HG02870 (cell line): Measurements from ENCODE around the gene EXOSC9.
"Not testable (repeated sequence)": the region's sequence is repeated elsewhere in the genome, so short reads cannot be mapped to it uniquely, and the experiment has no call there.

ENCODE experiments used
- ATAC-seq: cut with Tn5 transposase; IDR thresholded peaks from one replicate; pipeline ENCODE4 v1.9.1; 2021; ENCODE audit warnings: mild to moderate bottlenecking, moderate library complexity; ENCODE audit not compliant: unreplicated experiment

The EXOSC9 gene, protein sequence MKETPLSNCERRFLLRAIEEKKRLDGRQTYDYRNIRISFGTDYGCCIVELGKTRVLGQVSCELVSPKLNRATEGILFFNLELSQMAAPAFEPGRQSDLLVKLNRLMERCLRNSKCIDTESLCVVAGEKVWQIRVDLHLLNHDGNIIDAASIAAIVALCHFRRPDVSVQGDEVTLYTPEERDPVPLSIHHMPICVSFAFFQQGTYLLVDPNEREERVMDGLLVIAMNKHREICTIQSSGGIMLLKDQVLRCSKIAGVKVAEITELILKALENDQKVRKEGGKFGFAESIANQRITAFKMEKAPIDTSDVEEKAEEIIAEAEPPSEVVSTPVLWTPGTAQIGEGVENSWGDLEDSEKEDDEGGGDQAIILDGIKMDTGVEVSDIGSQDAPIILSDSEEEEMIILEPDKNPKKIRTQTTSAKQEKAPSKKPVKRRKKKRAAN

DNA sequence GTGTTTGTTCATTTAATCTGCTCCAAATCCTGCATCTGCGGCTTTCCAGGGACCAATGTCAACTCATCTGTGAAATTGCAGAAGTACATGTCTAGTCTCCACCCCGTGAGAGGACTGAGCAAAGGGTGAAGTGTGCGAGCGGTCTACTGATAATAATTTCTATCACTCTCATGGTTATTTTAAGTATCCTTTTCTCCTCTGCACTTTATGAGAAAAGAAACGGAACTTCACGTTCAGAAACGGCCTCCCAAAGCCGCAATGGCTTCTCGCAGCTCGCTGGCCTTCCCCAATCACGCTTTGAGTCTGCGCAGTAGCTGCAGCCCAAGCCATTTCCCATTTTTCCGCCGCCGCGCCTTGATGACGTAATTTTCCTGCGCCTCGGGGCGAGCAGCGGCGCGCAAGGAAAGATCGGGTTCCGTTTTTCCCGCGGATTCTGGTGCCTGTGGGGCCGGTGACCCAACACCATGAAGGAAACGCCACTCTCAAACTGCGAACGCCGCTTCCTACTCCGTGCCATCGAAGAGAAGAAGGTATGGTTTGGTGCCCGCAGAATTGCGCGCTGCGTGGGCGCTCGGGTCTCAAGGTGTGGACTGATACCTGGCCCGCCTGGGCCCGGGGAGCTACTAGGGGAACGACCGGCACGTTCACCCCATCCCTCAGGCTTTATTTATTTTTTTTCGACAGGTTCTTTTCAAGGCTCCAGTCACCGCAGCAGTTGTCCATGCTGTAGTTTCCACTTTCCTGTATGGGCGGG lies at the start of gene EXOSC9:
Gene EXOSC9 (plus strand): TSS at position 363 of the 754 bp plus-strand sequence. CDS start 102 bp downstream, at position 465.
- peak; percentile 90 for ATAC-seq

DNA sequence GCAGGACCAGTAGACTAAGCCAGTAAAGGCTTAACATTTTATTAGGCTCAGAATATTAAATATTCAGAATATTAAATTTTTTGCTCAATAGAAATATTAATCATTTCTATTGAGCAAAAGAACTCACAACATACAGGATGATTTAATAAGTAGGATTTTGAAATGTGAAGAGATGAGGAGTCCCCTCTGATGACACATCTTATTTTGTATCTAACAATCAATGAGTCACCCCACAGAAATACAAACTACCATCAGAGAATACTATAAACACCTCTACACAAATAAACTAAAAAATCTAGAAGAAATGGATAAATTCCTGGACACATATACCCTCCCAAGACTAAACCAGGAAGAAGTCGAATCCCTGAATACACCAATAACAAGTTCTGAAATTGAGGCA lies 49.0 kb upstream of the EXOSC9 start:
- ATAC-seq = not testable (repeated sequence)

- ATAC-seq = no peak
Observed at GRCh38 chr4:121758925-121759568, 42.1 kb upstream of the EXOSC9 start.

DNA sequence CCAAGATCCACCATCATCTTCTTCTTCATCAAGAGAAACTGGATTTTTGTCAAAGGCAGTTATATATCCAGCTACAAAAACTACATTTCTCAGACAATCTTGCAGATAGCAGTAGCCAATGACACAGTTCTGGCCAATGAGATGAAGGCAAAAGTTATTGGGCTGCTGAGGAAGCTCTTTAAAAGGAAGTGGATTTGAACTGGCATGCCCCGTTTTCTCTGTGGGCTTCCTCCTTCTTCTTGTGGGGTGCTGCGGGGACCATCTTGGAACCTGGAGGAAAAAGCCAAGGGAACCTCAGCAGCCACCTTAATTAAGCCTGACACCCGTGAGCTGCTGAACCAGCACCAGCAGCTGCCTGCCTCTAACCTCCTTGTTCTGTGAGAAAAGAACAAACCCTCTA lies 40.9 kb upstream of the EXOSC9 start:
- no peak for ATAC-seq

DNA sequence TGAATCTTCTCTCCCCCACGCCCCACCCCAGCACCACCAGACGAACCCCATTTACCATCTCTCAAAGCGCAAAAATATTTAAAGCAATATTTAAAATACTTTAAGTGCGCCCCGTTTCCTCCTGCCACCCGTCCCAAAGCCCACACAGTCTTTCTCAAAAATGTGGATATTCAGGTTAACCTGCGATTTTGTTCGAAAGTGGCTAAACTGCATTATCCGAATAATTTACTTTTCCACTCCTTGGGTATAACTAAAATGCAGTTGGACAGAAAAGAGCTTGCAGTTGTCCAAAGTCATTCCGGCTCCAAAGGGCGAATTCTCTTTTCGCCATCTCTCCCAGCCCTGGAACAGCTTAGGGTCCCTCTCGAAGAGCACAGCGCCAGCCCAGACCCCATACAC lies 36.8 kb upstream of the EXOSC9 start:
- no peak for ATAC-seq

DNA sequence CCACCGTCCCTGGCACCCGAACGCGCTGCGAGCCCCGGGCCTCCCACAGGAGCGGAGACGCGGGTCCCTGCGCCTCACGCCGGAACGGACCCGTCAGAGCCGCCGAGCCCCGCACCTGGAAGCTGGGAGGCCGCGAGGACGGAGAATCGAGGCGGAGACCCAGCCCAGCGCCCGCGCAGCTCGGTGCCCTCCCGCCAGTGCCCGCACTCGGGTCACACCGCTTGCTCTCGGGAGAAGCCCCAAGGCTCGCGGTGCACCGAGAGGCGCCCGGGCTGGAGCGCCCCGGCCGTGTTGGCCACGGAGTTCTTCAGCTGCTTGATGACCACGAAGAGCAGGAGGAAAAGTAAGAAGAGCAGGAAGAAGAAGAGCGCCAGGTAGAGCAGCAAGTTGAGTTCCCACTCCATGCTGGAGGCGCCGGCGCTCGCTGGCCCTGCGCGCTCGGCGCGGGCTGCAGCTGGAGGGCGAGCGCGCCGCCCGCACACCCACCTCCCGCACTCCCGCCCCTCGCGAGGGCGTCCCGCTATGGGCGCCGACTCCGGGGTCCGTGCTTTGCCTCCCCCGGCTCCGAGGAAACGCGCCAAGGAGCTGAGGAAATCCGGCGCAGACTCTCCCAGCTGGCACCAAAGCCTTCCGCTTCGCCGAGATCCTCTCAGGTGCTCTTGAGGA lies 36.3 kb upstream of the EXOSC9 start, which contains the start of gene SMIM43:
Gene SMIM43 (minus strand): TSS at position 463 of the 666 bp plus-strand sequence. CDS start 59 bp downstream, at position 404.
- ATAC-seq = no peak

- no peak for ATAC-seq
Observed at GRCh38 chr4:121765368-121765705, 35.8 kb upstream of the EXOSC9 start.

GRCh38 chr4:121765971-121766538 lies 35.1 kb upstream of the EXOSC9 start:
- ATAC-seq = no peak

GRCh38 chr4:121767166-121767565 lies 34.0 kb upstream of the EXOSC9 start:
- no peak for ATAC-seq

GRCh38 chr4:121769341-121769740 lies 31.8 kb upstream of the EXOSC9 start:
- ATAC-seq = no peak

- ATAC-seq = no peak
Observed at GRCh38 chr4:121771869-121772268, 29.3 kb upstream of the EXOSC9 start.

GRCh38 chr4:121773883-121774282 lies 27.2 kb upstream of the EXOSC9 start:
- no peak for ATAC-seq

DNA sequence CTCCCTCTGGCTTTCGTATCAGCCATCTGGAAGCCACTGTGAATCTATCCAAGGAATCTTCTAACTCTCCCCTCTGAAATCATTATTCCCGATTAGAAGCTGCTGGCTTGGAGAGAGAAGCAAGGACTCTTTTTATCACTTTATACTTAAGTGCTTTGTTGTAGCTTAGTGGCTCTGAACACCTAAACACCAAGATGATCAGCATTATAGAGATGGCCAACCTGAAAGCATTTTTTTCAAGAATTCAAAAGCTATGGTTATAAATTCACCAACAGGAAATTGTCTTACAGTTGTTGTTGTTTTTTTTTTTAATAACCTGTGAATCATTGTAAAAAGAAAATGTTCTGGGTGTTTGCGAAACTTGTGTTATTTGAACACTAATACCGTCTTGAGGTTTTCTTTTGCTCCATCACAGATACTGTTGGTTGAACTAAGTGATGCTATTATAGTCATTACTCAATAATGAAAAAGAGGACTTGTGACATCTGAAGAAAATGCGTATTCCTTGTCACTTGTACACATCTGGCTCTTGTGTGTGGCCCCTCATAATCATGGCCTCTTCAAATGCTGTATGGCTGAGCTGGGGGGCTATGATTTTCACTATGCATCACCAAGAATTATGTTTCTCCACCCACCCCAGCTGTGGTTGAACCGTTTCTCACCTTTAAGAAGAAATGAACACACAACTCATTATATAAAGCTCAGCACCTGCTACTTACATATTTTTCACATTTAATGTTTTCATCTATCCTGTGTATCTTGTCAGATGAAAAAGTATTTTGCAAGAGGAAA lies 24.3 kb upstream of the EXOSC9 start:
- ATAC-seq = peak; percentile 40

- peak; percentile 70 for ATAC-seq
Observed at GRCh38 chr4:121777625-121778024, 23.5 kb upstream of the EXOSC9 start.

- ATAC-seq = no peak
Observed at GRCh38 chr4:121778991-121779628, 22.0 kb upstream of the EXOSC9 start.

- ATAC-seq = no peak
Observed at GRCh38 chr4:121783210-121783609, 17.9 kb upstream of the EXOSC9 start.

GRCh38 chr4:121784401-121784800 lies 16.7 kb upstream of the EXOSC9 start:
- ATAC-seq = no peak

DNA sequence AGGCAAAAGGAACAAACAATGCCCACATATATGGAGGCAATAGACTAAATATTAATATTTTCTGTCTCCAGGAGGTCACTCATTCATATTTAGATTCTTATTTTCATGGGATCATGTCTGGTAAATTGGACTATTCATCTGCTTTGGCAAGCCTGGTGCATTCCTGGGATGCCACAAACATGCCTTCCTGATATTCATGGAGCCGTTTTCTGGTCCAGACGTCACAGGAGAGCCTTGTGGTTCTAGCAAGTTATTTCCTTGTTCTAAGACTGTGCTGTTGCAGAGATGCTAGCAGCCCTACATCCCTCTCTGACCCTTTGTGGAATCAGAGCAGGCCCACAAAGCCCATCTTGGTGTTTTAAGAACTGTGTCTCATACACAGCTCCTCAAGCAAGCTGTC lies 16.1 kb upstream of the EXOSC9 start:
- no peak for ATAC-seq

GRCh38 chr4:121785479-121785878 lies 15.6 kb upstream of the EXOSC9 start:
- ATAC-seq = no peak
